ENCODE measurements around the gene IGF2R. TPM values are rescaled to one million over a fixed set of nuclear protein-coding genes. Genes with fewer than 3 reads are reported as not detected.
"Not testable (repeated sequence)": the region's sequence is repeated elsewhere in the genome, so short reads cannot be mapped to it uniquely, and the experiment has no call there.

Gene IGF2R
- total RNA-seq, 2 experiments from 2014 or later = 19.3 to 37.6 TPM

GRCh38 chr6:160132776-160133338, 164.0 kb downstream of the IGF2R start:
- Histone ChIP-seq H4K20me1 (ENCODE audit: insufficient read depth, low read length) (no peaks in the 10 kb centered on the region), H3K9me2 (ENCODE audit: insufficient read depth, low read length) (no peaks in the 10 kb centered on the region), H3K4me3 (ENCODE audit: low read depth, low read length, poor library complexity, severe bottlenecking) (no peak overlapping the region), H3K27ac (ENCODE audit: low read depth, low read length, poor library complexity, severe bottlenecking) (no peak overlapping the region), H3K36me3 (ENCODE audit: insufficient read depth, low read length) (no peaks in the 10 kb centered on the region), H2AFZ (ENCODE audit: low read length) (no peak overlapping the region), H3K79me2 (ENCODE audit: insufficient read depth, low read depth, low read length) (no peaks in the 10 kb centered on the region), H3K4me2 (ENCODE audit: low read length) (no peak overlapping the region), H3K4me1 (ENCODE audit: insufficient read depth, low read length, poor library complexity, severe bottlenecking) (no peaks in the 10 kb centered on the region), H3K9me3 (ENCODE audit: low read length) (no peaks in the 10 kb centered on the region)
- intact Hi-C loops (cut with micrococcal nuclease; ENCODE audit: unreplicated experiment) = no loop called here
- CTCF ChIA-PET (ENCODE audit: unreplicated experiment) = no interaction called here
- DNase-seq (ENCODE audit: low spot score) = no peak
- no TSS peak for BruUV-seq (replicated peaks)
- POLR2A ChIA-PET = no interaction called here
- TF ChIP-seq CTCF (conservative IDR thresholded peaks at IDR 0.05; ENCODE audit: low read length) (no peak), EZH2phosphoT487 (IDR thresholded peaks at IDR 0.05; ENCODE audit: borderline replicate concordance, low read depth, low read length) (no peak)

GRCh38 chr6:160133441-160134336, 164.8 kb downstream of the IGF2R start:
- no TSS peak for BruUV-seq (replicated peaks)
- no peaks in the 10 kb centered on the region for H3K4me1 ChIP-seq (ENCODE audit: insufficient read depth, low read length, poor library complexity, severe bottlenecking)
- intact Hi-C loops (cut with micrococcal nuclease; ENCODE audit: unreplicated experiment) = no loop called here
- H4K20me1 ChIP-seq (ENCODE audit: insufficient read depth, low read length) = no peaks in the 10 kb centered on the region
- ChIA-PET POLR2A (no interaction called here), CTCF (ENCODE audit: unreplicated experiment) (no interaction called here)
- no peaks in the 10 kb centered on the region for H3K36me3 ChIP-seq (ENCODE audit: insufficient read depth, low read length)
- no peak overlapping the region for H2AFZ ChIP-seq (ENCODE audit: low read length)
- TF ChIP-seq CTCF (conservative IDR thresholded peaks at IDR 0.05; ENCODE audit: low read length) = no peak
- no peak for TF ChIP-seq EZH2phosphoT487 (IDR thresholded peaks at IDR 0.05; ENCODE audit: borderline replicate concordance, low read depth, low read length)
- H3K9me3 ChIP-seq (ENCODE audit: low read length) = no peaks in the 10 kb centered on the region
- no peak for DNase-seq (ENCODE audit: low spot score)
- no peaks in the 10 kb centered on the region for H3K9me2 ChIP-seq (ENCODE audit: insufficient read depth, low read length)
- no peaks in the 10 kb centered on the region for H3K79me2 ChIP-seq (ENCODE audit: insufficient read depth, low read depth, low read length)
- no peak overlapping the region for H3K4me2 ChIP-seq (ENCODE audit: low read length)
- H3K27ac ChIP-seq (ENCODE audit: low read depth, low read length, poor library complexity, severe bottlenecking) = no peak overlapping the region
- no peak overlapping the region for H3K4me3 ChIP-seq (ENCODE audit: low read depth, low read length, poor library complexity, severe bottlenecking)

- H3K9me2 ChIP-seq (ENCODE audit: insufficient read depth, low read length); intact Hi-C loops (cut with micrococcal nuclease; ENCODE audit: unreplicated experiment); H4K20me1 ChIP-seq (ENCODE audit: insufficient read depth, low read length); H3K4me3 ChIP-seq (ENCODE audit: low read depth, low read length, poor library complexity, severe bottlenecking); H3K27ac ChIP-seq (ENCODE audit: low read depth, low read length, poor library complexity, severe bottlenecking); CTCF ChIA-PET (ENCODE audit: unreplicated experiment); BruUV-seq (replicated peaks); H2AFZ ChIP-seq (ENCODE audit: low read length); H3K9me3 ChIP-seq (ENCODE audit: low read length); POLR2A ChIA-PET; H3K4me2 ChIP-seq (ENCODE audit: low read length); H3K79me2 ChIP-seq (ENCODE audit: insufficient read depth, low read depth, low read length); DNase-seq (ENCODE audit: low spot score); H3K4me1 ChIP-seq (ENCODE audit: insufficient read depth, low read length, poor library complexity, severe bottlenecking); H3K36me3 ChIP-seq (ENCODE audit: insufficient read depth, low read length): not testable (repeated sequence)
Observed at GRCh38 chr6:160134337-160134751, 165.5 kb downstream of the IGF2R start.
